K562 (cell line): ENCODE measurements around the gene NDUFA3. TPM values are rescaled to one million over a fixed set of nuclear protein-coding genes. Genes with fewer than 3 reads are reported as not detected.

Experiments
- ARNT ChIP-seq, 2 experiments: fragments of 450-650 bp; IDR thresholded peaks; 2 replicates each; pipeline ENCODE4 v1.6.1; 2016; ENCODE audit warnings: mild to moderate bottlenecking in 1 of 2
- BCOR ChIP-seq: fragments of 450-650 bp; IDR thresholded peaks from 2 replicates; pipeline ENCODE4 v1.6.1; 2016
- BRD9 ChIP-seq: fragments of 450-650 bp; IDR thresholded peaks from 2 replicates; pipeline ENCODE4 v1.6.1; 2018; ENCODE audit warnings: low read depth; ENCODE audit not compliant: partially characterized antibody
- CREM ChIP-seq: IDR thresholded peaks from 2 replicates; pipeline ENCODE4 v1.6.1; 2014; ENCODE audit warnings: antibody characterized with exemption, low read depth
- CSDE1 ChIP-seq, 2 experiments: fragments of 450-650 bp; IDR thresholded peaks; 2 replicates each; pipeline ENCODE4 v1.6.1; 2016; ENCODE audit warnings: mild to moderate bottlenecking in 1 of 2
- FOSL1 ChIP-seq: fragments of 200-800 bp; sonication (Bioruptor generic); conservative IDR thresholded peaks from 2 replicates; pipeline ENCODE4 v1.6.1; 2016; ENCODE audit warnings: missing genetic modification characterization, missing compliant biosample characterization
- GATAD2A ChIP-seq: fragments of 450-650 bp; IDR thresholded peaks from 2 replicates; pipeline ENCODE4 v1.6.1; 2017
- HDAC1 ChIP-seq, 2 experiments: fragments of 450-650 bp; IDR thresholded peaks; 2 replicates each; pipeline ENCODE4 v1.6.1; 2016 to 2017; ENCODE audit warnings: inconsistent platforms in 1 of 2, mild to moderate bottlenecking in 1 of 2, moderate library complexity in 1 of 2
- HDGF ChIP-seq: fragments of 450-650 bp; IDR thresholded peaks from 2 replicates; pipeline ENCODE4 v1.6.1; 2016
- ILK ChIP-seq: fragments of 450-650 bp; IDR thresholded peaks from 2 replicates; pipeline ENCODE4 v1.6.1; 2016; ENCODE audit warnings: missing genetic modification characterization, low read depth, mild to moderate bottlenecking, missing compliant biosample characterization, moderate library complexity, borderline replicate concordance
- LARP7 ChIP-seq: fragments of 450-650 bp; IDR thresholded peaks from 2 replicates; pipeline ENCODE4 v1.6.1; 2016
- MEF2A ChIP-seq: IDR thresholded peaks from 2 replicates; pipeline ENCODE4 v1.6.1; 2011; ENCODE audit warnings: low read depth, mild to moderate bottlenecking, low read length, moderate library complexity; ENCODE audit not compliant: control insufficient read depth
- MEIS2 ChIP-seq: fragments of 450-650 bp; IDR thresholded peaks from 2 replicates; pipeline ENCODE4 v1.6.1; 2014; ENCODE audit warnings: mild to moderate bottlenecking; ENCODE audit not compliant: partially characterized antibody
- MYC ChIP-seq, 2 experiments: fragments of 250-450 bp in 1 of 2; sonication (Bioruptor Pico) in 1 of 2; IDR thresholded peaks; 2 replicates each; pipeline versions ENCODE4 v1.5.1 to v1.6.1; 2012 to 2021; ENCODE audit warnings: low read depth in 2 of 2, borderline replicate concordance in 1 of 2, improper control_type of control experiment in 1 of 2, low read length in 1 of 2, mild to moderate bottlenecking in 1 of 2, moderate library complexity in 1 of 2
- NFIX ChIP-seq: fragments of 250-450 bp; sonication (Bioruptor Pico); IDR thresholded peaks from 2 replicates; pipeline ENCODE4 v1.4.0; 2020; ENCODE audit warnings: low read depth, mild to moderate bottlenecking, moderate library complexity
- SMAD1 ChIP-seq: fragments of 150-350 bp; IDR thresholded peaks from 2 replicates; pipeline ENCODE4 v1.6.1; 2014; ENCODE audit warnings: low read length, low read depth; ENCODE audit not compliant: partially characterized antibody
- SRSF3 ChIP-seq: fragments of 200-400 bp; formaldehyde crosslinking; IDR thresholded peaks from 2 replicates; pipeline ENCODE4 v1.6.1; 2016; ENCODE audit warnings: mild to moderate bottlenecking, low read length, moderate library complexity; ENCODE audit not compliant: insufficient read depth
- VEZF1 ChIP-seq: fragments of 200-800 bp; sonication (Bioruptor generic); IDR thresholded peaks from 2 replicates; pipeline ENCODE4 v1.6.1; 2017; ENCODE audit warnings: missing genetic modification characterization, missing compliant biosample characterization
- ZNF395 ChIP-seq: fragments of 200-800 bp; sonication (Bioruptor generic); IDR thresholded peaks from 2 replicates; pipeline ENCODE4 v1.6.1; 2017; ENCODE audit warnings: missing genetic modification characterization, missing compliant biosample characterization
- ZNF398 ChIP-seq: fragments of 250-450 bp; sonication (Bioruptor Pico); IDR thresholded peaks from 2 replicates; pipeline ENCODE4 v1.8.0; 2021; ENCODE audit warnings: moderate library complexity, mild to moderate bottlenecking, inconsistent platforms
- ZNF408 ChIP-seq: fragments of 250-450 bp; sonication (Bioruptor Pico); IDR thresholded peaks from 2 replicates; pipeline ENCODE4 v1.4.0; 2020; ENCODE audit warnings: low read depth, mild to moderate bottlenecking, moderate library complexity
- ZNF644 ChIP-seq: fragments of 200-800 bp; sonication (Bioruptor generic); IDR thresholded peaks from 2 replicates; pipeline ENCODE4 v1.6.1; 2016; ENCODE audit warnings: low read depth, missing genetic modification characterization, missing compliant biosample characterization
- ZSCAN32 ChIP-seq: fragments of 450-650 bp; formaldehyde crosslinking; IDR thresholded peaks from 2 replicates; pipeline ENCODE4 v1.4.0; 2020; ENCODE audit warnings: mild to moderate bottlenecking, moderate library complexity
- polyA plus RNA-seq, 8 experiments: library from polyadenylated mRNA; depleted of rRNA in 4 of 8; stranded (reverse) in 5 of 8; unstranded in 3 of 8; fragments of >200 nt; fragmentation: Nextera tagmentation in 2 of 8; fragmentation: Illumina TruSeq in 1 of 8; extraction: Ambion mirVana in 2 of 8; extraction: Trizol in 1 of 8; gene quantifications; 2 replicates each; pipeline versions ENCODE4 v1.2.1 to v1.2.3, GENCODE V29; 2011 to 2014; ENCODE audit warnings: inconsistent platforms in 1 of 8, missing spikeins in 1 of 8
- total RNA-seq, 7 experiments: library from RNA; depleted of rRNA in 6 of 7; stranded (reverse); fragments of >200 nt in 6 of 7; fragmentation: Illumina TruSeq in 2 of 7; extraction: Trizol in 2 of 7; gene quantifications; 2 replicates each; pipeline versions ENCODE4 v1.2.1 to v1.2.3, GENCODE V29; 2011 to 2021; ENCODE audit warnings: low replicate concordance in 1 of 7
- TF ChIP-seq, protein P1 (sequence below): fragments of 250-450 bp; sonication (Bioruptor Pico); IDR thresholded peaks from 2 replicates; pipeline ENCODE4 v1.8.0; 2022; ENCODE audit warnings: inconsistent platforms

Gene NDUFA3
- total and polyA plus RNA-seq, 9 of the 15 experiments (the other 6 are each of a cell fraction or from before 2014, with no cell fraction given) = 39.2 to 279 (median 138) TPM

DNA sequence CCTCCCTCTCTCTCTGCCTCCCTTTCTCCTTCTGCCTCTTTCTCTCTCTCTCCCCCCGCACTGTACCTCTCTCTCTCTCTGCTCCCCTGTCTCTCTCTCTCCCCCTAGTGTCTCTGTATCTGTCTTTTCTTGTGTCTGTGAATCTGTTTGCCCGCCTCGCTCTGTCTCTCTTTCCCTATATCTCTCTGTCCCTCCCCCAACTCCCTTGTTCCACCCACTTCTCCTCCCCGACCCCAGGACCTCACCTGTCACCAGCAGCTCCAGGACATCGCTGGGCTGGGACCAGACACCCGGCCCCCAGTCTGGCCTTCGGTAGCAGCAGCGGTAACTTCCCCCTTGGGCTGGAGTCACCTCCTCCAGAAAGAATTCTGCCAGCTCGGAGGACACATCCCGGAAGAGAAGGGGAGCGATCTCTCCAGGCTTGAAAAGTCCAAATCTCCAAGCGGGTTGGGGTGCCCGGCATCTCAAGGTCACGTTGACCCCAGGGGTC is 6.0 kb upstream of the NDUFA3 start (continued):
- TF ChIP-seq GATAD2A (0 out of 2 replicates have a peak, but pooled peaks have one; percentile 24), LARP7 (peak; percentile 89; the same call in 1 of the 2 replicates), HDAC1 (IDR thresholded peaks at IDR 0.05) (peak in 1 of 2 experiments; percentile 63; a peak in 2 of 4 replicates), MYC (IDR thresholded peaks at IDR 0.05; ENCODE audit: low read depth, low read length) (no peak), MYC (CRISPR knock-in tag; IDR thresholded peaks at IDR 0.05; ENCODE audit: borderline replicate concordance, low read depth) (no peak), MEF2A (no peak), HDGF (no peak), ZNF395 (CRISPR knock-in tag) (no peak), NFIX (no peak), SRSF3 (no peak), CREM (0 out of 2 replicates have a peak, but pooled peaks have one; percentile 2), CSDE1 (IDR thresholded peaks at IDR 0.05) (no peak), BCOR (peak; percentile 75), ILK (tag) (no peak), SMAD1 (no peak), ZNF408 (CRISPR knock-in tag) (no peak), BRD9 (peak; percentile 41), ZNF644 (no peak), ZNF398 (CRISPR knock-in tag) (no peak), FOSL1 (tag) (no peak), ZSCAN32 (CRISPR knock-in tag) (no peak), MEIS2 (no peak), ARNT (IDR thresholded peaks at IDR 0.05) (0 out of 4 replicates have a peak, but pooled peaks of 1 of the 2 experiments have one; percentile 50), VEZF1 (peak; percentile 46; the same call in 1 of the 2 replicates)
- TF ChIP-seq, protein P1, sequence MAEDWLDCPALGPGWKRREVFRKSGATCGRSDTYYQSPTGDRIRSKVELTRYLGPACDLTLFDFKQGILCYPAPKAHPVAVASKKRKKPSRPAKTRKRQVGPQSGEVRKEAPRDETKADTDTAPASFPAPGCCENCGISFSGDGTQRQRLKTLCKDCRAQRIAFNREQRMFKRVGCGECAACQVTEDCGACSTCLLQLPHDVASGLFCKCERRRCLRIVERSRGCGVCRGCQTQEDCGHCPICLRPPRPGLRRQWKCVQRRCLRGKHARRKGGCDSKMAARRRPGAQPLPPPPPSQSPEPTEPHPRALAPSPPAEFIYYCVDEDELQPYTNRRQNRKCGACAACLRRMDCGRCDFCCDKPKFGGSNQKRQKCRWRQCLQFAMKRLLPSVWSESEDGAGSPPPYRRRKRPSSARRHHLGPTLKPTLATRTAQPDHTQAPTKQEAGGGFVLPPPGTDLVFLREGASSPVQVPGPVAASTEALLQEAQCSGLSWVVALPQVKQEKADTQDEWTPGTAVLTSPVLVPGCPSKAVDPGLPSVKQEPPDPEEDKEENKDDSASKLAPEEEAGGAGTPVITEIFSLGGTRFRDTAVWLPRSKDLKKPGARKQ = no peak
